ENCODE data around the gene FAM50B. TPM values are rescaled to one million over a fixed set of nuclear protein-coding genes. Genes with fewer than 3 reads are reported as not detected.

FAM50B gene
- total RNA-seq, 2 donors from 2014 or later, result 12.4 to 17.3 TPM

DNA sequence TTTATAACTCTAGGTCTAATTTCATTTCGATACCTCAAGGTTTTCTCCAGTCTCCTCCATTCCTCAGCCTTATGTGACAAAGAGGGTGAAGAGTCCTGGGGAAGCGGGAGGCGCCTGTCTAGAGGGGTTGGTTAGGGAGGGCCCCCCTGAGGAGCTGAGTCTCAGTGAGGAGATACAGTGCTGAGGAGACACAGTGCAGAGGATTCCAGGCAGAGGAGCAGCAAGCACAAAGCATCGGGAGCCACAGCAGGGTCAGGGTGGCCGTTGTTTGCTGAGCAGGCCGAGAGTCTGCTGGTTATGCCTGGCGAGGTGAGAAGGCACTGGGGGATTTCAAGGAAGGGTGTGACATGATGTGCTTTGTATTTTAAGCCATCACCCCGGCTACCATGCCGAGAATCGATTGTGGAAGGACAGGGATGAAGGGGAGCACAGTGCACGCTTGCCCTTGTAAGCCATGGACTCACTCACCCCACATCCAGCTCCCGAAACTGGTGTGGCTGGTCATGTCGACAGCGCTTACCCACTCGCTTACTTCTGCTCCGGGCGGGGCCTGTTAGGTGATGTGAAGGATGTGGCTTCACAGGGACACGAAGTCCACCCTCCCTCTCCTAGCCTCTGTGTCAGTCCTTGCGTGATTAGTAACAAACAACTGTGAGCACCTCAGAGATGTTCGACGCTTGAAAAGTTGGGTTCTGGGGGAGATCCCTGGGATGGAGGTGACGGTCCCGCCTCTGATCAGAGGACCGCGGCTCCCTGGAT is 30.2 kb downstream of the FAM50B start:
- no peaks in the 10 kb centered on the region for H3K9me3 ChIP-seq
- peaks cover 12 to 23% of the 10 kb centered on the region in 2 donors for H3K4me1 ChIP-seq (ENCODE audit: control insufficient read depth in 1 of 2, low read depth in 2 of 2)
- no peak overlapping the region for H3K27ac ChIP-seq
- no peak for ATAC-seq (ENCODE audit: insufficient number of reproducible peaks, low FRiP score, low read depth)
- no peaks in the 10 kb centered on the region for H3K27me3 ChIP-seq (replicated peaks; ENCODE audit: insufficient read depth)
- TF ChIP-seq, protein P1, sequence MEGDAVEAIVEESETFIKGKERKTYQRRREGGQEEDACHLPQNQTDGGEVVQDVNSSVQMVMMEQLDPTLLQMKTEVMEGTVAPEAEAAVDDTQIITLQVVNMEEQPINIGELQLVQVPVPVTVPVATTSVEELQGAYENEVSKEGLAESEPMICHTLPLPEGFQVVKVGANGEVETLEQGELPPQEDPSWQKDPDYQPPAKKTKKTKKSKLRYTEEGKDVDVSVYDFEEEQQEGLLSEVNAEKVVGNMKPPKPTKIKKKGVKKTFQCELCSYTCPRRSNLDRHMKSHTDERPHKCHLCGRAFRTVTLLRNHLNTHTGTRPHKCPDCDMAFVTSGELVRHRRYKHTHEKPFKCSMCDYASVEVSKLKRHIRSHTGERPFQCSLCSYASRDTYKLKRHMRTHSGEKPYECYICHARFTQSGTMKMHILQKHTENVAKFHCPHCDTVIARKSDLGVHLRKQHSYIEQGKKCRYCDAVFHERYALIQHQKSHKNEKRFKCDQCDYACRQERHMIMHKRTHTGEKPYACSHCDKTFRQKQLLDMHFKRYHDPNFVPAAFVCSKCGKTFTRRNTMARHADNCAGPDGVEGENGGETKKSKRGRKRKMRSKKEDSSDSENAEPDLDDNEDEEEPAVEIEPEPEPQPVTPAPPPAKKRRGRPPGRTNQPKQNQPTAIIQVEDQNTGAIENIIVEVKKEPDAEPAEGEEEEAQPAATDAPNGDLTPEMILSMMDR (IDR thresholded peaks at IDR 0.05), result no peak
- no peak for DNase-seq (ENCODE audit: low spot score)
- no peak overlapping the region for H3K4me3 ChIP-seq
- H3K36me3 ChIP-seq, result no peaks in the 10 kb centered on the region

DNA sequence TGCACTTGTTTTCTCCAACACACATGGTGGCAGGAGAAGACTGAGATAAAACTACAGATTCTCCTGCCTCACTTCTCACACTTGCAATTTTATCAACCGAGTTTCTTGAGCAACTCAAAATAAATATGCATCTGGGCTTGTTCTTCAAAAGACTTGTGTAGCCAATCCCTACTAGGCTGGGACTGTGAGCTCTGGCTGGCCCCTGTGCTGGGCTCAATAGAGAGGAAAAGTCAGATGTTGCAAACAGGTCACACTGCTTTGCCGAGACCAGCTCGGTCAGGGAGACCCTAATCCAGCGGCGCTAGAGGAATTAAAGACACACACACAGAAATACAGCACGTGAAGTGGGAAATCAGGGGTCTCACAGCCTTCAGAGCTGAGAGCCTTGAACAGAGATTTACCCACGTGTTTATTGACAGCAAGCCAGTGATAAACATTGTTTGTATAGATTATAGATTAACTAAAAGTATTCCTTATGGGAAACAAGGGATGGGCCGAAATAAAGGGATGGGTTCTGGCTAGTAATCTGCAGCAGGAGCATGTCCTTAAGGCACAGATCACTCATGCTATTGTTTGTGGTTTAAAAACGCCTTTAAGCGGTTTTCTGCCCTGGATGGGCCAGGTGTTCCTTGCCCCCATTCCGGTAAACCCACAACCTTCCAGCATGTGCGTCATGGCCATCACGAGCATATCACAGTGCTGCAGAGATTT is 32.7 kb downstream of the FAM50B start:
- H3K27ac ChIP-seq, result no peak overlapping the region

DNA sequence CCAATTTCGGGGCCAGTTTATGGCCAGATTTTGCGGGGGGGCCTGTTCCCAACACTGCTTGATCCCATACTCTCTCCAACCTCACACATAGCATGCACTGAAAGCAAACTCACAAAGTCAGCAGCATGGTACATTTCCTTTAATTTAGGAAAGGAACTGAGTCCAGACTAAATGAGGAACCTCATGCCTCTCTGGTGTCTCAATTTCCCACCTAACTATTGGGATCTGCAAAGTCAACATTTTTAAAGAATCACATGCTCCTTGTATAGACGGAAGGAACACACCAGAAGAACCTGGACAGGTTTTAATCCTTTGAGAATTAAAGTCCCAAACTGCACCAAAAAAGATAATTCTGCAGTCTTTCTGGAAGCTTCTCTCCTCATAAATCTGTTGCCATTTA is 33.3 kb downstream of the FAM50B start:
- ATAC-seq (ENCODE audit: insufficient number of reproducible peaks, low FRiP score, low read depth), result no peak
- Histone ChIP-seq H3K36me3 (no peaks in the 10 kb centered on the region), H3K9me3 (no peaks in the 10 kb centered on the region), H3K4me1 (ENCODE audit: control insufficient read depth in 1 of 2, low read depth in 2 of 2) (peaks cover 17 to 30% of the 10 kb centered on the region in 2 donors), H3K27ac (peak overlapping the region in 1 of 2 donors; percentile 48), H3K27me3 (replicated peaks; ENCODE audit: insufficient read depth) (no peaks in the 10 kb centered on the region), H3K4me3 (no peak overlapping the region)
- DNase-seq (ENCODE audit: low spot score), result no peak
- TF ChIP-seq, protein P1 (IDR thresholded peaks at IDR 0.05), result no peak

More for the DNA sequence above, 32.7 kb downstream of the FAM50B start:
- H3K4me3 ChIP-seq, result no peak overlapping the region
- no peaks in the 10 kb centered on the region for H3K27me3 ChIP-seq (replicated peaks; ENCODE audit: insufficient read depth)
- no peaks in the 10 kb centered on the region for H3K9me3 ChIP-seq
- ATAC-seq (ENCODE audit: insufficient number of reproducible peaks, low FRiP score, low read depth) (no peak), DNase-seq (ENCODE audit: low spot score) (no peak)
- no peaks in the 10 kb centered on the region for H3K36me3 ChIP-seq
- H3K4me1 ChIP-seq (ENCODE audit: control insufficient read depth in 1 of 2, low read depth in 2 of 2), result peaks cover 13 to 25% of the 10 kb centered on the region in 2 donors
- TF ChIP-seq, protein P1 (IDR thresholded peaks at IDR 0.05), result no peak

DNA sequence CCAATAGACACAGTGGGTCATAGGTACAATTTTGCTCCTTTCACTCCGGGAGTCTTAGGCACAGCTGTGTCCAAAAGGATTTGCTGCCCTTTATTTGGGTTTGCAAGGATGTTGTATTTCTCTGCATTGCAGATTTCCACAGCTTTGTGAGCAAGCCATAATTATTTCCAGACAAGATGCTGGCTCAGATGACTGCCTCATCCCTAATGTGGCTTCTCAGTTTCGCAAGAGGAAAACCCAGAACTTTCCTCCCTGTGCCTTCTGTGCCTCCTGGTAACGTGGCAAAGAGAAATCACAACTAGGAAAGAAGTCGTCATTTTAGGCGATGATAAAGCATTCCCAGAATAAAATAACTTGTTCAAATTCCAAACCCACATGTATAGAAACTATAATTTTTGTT is 33.7 kb downstream of the FAM50B start:
- Histone ChIP-seq H3K36me3 (no peaks in the 10 kb centered on the region), H3K27ac (peak overlapping the region in 1 of 2 donors; percentile 48), H3K4me1 (ENCODE audit: control insufficient read depth in 1 of 2, low read depth in 2 of 2) (peaks cover 17 to 30% of the 10 kb centered on the region in 2 donors), H3K4me3 (no peak overlapping the region), H3K27me3 (replicated peaks; ENCODE audit: insufficient read depth) (no peaks in the 10 kb centered on the region), H3K9me3 (no peaks in the 10 kb centered on the region)
- DNase-seq (ENCODE audit: low spot score) (no peak), ATAC-seq (ENCODE audit: insufficient number of reproducible peaks, low FRiP score, low read depth) (peak; percentile 11)
- TF ChIP-seq, protein P1 (IDR thresholded peaks at IDR 0.05), result no peak

DNA sequence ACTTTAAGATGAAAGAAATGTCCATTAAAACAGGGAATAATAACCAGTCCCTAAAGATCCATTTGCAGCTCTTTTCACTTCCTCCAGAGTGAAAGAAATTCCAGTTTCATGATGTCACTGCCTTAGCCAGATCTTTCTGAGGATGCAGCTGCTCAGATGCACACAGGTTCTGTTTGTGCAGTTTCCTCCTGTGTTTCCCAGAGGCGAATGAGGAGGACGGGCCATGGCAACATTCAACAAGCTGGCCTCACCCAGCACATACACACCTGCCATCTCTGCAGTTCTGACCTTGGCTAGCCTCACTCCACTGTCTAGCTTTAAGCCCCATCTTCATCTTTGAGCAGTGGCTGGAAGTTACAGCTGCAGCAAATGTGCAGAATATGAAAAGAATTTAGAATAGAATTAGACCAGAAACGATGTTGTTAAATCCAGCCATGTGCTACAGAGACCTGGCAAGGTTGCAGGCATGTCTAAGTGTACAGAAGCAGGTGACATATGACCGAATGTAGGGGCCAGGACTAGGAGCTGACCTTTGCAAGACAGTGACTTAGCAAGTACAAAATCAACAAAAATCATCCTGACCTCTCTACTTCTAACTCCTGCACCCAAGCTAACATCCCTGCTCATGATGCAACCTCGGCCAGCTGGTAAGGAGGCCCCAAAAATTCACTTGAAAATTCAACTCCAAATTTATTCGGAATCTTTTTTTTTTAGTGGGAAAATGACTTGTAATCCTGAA is 35.0 kb downstream of the FAM50B start:
- ATAC-seq (ENCODE audit: insufficient number of reproducible peaks, low FRiP score, low read depth) (no peak), DNase-seq (ENCODE audit: low spot score) (no peak)
- Histone ChIP-seq H3K27me3 (replicated peaks; ENCODE audit: insufficient read depth) (no peaks in the 10 kb centered on the region), H3K4me3 (no peak overlapping the region), H3K9me3 (no peaks in the 10 kb centered on the region), H3K4me1 (ENCODE audit: control insufficient read depth in 1 of 2, low read depth in 2 of 2) (peaks cover 17 to 30% of the 10 kb centered on the region in 2 donors), H3K36me3 (no peaks in the 10 kb centered on the region), H3K27ac (peak overlapping the region; percentile 26 to 48)
- TF ChIP-seq, protein P1 (IDR thresholded peaks at IDR 0.05), result no peak

Data from thoracic aorta (tissue), 2 donors.